T-helper 2 cell (primary cell): ENCODE results near the gene SMAGP.
"Not testable (repeated sequence)": the region's sequence is repeated elsewhere in the genome, so short reads cannot be mapped to it uniquely, and the experiment has no call there.

Source experiments
- DNase-seq, 5 experiments: peaks; one replicate each; pipeline versions ENCODE4 v3.0.0 to v3.0.0-alpha.2; 2012 to 2022

The SMAGP gene

DNA sequence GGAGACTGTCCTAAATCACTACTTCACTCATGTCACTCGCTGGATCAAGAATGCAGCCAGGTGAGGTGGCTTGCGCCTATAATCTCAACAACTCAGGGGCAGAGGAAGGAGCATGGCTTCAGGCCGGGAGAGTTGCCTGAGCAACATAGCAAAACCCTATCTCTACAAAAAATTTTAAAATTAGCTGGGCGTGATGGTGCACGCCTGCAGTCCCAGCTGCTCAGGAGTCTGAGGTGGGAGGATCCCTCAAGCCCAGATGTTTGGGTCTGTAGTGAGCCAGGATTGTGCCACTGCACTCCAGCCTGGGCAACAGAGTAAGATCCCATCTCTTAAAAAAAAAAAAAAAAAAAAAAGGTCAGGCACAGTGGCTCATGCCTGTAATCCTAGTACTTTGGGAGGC is 5.9 kb downstream of the SMAGP start:
- DNase-seq = no peak

DNA sequence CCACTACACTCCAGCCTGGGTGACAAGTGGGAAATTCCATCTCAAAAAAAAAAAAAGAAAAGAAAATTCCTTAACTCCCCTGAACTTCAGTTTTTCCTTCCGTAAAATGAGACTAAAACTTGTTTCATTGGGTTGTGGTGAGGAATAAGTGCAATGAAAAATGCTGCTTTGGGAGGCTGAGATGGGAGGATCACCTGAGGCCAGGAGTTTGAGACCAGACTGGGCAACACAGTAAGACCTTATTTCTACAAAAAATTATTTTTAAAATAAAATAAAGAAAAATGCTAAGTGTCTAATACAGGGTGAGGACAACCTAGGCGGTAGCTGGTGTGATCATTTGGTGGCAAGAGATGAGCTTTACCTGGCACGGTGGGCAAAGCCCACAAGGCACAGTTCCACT is 6.9 kb downstream of the SMAGP start:
- DNase-seq = no peak

- DNase-seq = peak in 2 of 5 experiments; percentile 17 to 50
Measured at GRCh38 chr12:51262758-51263177, 7.4 kb downstream of the SMAGP start.

DNA sequence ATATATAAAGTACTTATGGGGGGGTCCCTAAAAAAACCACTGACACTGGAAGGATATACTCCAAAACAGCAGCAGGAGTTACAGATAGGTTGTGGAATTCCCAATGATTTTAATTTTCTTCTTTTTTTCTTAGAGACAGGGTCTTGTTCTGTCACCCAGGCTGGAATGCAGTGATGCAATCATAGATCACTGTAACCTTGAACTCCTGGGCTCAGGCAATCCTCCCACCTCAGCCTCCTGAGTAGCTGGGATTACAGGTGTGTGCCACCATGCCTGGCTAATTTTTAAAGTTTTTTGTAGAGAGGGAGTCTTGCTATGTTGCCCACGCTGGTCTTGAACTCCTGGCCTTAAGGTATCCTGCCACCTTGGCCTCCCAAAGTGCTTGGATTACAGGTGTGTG is 10.6 kb downstream of the SMAGP start:
- DNase-seq = not testable (repeated sequence)

DNA sequence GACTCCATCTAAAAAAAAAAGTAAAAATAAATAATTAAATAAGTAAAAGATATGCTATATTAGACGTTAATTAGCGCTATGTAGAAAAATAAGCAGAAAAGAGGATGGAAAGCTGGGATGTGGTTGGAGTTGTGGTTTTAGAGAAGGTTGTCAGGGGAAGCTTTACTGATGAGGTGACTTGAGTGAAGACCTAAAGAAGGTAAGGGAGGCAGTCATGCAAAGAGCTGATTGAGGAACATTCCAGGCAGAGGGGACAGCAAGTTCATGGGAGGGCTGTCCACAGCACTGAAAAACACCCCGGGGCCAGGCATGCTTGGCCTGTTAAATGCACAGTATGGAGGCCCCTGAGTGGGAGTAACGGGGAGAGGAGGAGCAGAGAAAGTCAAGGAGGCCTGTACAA is 15.7 kb downstream of the SMAGP start:
- no peak for DNase-seq

GRCh38 chr12:51253276-51253675 is 16.9 kb downstream of the SMAGP start:
- no peak for DNase-seq

DNA sequence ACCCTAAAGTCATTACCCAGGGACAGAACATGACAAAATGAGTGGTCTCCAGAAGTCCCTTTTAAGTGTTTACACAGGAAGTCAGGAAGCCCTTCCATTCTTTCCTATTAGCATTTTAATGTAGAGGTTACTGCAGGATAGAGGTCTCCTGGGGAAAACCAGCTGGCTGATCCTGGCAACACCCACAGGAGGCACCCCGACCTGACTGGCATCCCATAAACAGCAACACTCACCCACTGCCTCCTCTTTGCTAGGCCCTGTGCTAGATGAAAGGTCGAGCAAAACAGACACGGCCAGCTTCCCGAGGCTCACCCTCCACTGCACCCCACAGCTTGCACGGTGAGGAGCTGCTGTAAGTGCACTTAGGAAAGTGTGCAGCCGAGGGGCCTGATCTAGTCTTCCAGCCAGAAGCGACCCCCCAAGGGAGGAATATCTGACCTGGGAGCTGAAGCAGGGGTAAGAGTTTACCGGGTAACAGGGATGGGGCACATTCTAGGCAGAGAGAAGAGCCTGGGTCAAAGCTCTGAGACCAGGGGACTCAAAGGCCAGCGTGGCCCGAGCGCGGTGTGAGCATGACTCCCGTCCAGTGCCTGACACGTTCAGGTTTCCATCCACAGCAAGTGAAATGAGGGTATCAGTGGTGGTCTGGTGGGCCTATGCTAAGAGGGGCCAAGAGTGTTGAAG is 22.6 kb downstream of the SMAGP start:
- no peak for DNase-seq

DNA sequence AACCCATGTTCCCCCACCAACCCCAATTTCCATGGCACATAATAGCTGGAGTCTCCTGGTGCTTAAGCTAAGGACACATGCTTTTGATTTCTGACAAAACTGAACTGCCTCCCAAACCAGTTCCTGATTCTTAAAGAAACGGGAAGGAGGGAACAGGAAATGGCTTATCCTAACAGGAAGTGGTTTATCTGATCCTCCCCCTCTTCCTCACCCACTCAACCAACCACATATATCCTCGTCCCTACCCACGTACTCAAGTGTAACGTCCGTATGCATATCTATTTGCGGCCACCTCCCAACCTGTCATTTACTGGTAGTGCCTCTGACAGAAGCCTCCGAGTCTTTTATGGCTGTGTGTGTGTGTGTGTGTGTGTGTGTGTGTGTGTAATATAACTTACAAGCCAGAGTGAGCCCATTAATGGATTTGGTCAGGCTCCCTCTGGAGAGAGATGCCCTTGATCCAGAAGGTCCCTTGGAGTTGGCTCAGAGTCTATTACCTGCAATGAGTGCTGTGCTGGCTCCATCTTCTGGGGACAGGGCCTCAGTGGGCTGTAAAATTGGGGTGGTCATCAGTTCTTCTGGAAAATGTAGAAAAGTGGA is 23.9 kb downstream of the SMAGP start:
- peak in 2 of 5 experiments; percentile 21 to 80 for DNase-seq

GRCh38 chr12:51245476-51246253 is 24.6 kb downstream of the SMAGP start:
- DNase-seq = no peak

DNA sequence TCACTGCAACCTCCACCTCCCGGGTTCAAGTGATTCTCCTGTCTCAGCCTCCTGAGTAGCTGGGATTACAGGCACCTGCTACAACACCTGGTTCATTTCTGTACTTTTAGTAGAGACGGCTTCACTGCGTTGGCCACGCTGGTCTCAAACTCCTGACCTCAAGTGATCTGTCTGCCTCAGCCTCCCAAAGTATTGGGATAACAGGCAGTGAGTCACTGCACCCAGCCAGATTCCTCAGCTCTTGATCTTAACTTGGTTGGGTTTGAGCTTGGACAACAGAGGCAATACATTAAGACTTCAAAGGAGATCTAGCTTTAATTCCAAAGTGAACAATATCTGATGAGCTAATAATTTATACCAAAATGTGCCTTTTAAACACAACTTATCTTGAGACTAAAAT is 25.9 kb downstream of the SMAGP start:
- no peak for DNase-seq

GRCh38 chr12:51242876-51243275 is 27.3 kb downstream of the SMAGP start:
- DNase-seq = no peak

GRCh38 chr12:51242120-51242519 is 28.1 kb downstream of the SMAGP start:
- no peak for DNase-seq

GRCh38 chr12:51240971-51241370 is 29.2 kb downstream of the SMAGP start:
- DNase-seq = no peak

GRCh38 chr12:51238510-51239334 is 31.5 kb downstream of the SMAGP start, which contains the start of gene DAZAP2:
Gene DAZAP2 (plus strand): TSS chr12:51238826. CDS start chr12:51238908, 82 bp downstream.
- DNase-seq = peak; percentile 89 to 98 (median 96)

DNA sequence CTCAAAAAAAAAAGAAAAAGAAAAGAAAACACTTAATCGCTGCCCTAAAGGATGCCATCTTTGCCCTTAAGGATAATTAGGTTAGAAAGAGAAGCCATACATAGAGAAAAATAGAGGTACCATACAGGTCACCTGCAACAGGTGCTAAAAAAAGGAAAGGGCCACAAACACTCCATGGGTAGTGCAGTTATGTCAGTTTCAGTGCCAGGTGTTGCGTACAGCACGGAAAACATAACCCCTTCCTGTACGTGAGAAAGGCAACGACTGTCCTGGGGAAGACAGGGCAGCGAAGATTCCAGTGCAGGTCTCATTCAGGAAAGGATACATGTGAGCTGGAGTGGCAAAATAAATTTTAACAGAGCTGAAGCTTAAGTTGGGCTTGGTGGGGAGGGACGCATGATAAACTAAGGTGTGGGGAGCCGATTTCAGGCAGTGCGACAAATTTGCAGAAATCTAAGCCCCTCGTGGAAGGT is 32.1 kb downstream of the SMAGP start:
- DNase-seq = peak in 1 of 5 experiments; percentile 50

- no peak for DNase-seq
Measured at GRCh38 chr12:51234530-51234929, 35.7 kb downstream of the SMAGP start.

- DNase-seq = no peak
Measured at GRCh38 chr12:51232642-51233041, 37.6 kb downstream of the SMAGP start.

- DNase-seq = no peak
Measured at GRCh38 chr12:51229116-51229809, 41.0 kb downstream of the SMAGP start.

DNA sequence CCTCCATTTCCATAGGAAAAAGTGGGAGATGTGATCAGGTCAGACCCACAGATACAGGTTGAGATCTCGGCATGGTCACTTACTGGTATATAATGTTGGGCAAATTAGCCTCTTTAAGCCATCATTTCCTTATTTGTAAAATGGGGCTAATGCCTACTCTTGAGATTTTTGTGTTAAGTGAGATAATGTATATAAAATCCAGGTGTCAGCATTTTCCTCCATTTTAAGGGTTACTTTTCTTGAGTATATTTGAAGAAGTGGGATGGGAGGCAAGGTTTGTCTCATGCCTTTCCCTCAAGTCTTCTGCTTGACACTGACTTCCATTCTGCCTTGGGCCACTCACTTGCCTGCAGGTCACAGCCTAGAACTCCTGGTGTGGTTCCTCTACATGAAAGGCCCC is 42.3 kb downstream of the SMAGP start:
- DNase-seq = no peak

DNA sequence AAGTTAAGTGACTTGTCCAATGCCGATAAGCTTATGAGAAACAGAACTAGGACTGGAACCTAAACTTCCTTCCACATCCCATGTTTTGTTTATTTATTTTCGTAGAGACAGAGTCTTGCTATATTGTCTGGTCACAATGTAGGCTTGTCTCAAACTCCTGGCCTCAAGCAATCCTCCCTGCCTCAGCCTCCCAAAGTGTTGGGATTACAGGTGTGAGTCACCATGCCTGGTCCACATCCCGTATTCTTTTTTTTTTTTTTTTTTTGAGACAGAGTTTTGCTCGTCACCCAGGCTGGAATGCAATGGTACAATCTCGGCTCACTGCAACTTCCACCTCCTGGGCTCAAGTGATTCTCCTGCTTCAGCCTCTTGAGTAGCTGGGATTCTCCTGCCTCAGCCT is 43.1 kb downstream of the SMAGP start:
- DNase-seq = not testable (repeated sequence)

GRCh38 chr12:51225771-51226170 is 44.4 kb downstream of the SMAGP start:
- DNase-seq = no peak

GRCh38 chr12:51225234-51225633 is 45.0 kb downstream of the SMAGP start:
- no peak for DNase-seq
